Neural cell (in vitro differentiated cells): ENCODE results near the gene FUT8. TPM values are rescaled to one million over a fixed set of nuclear protein-coding genes. Genes with fewer than 3 reads are reported as not detected.

Experiments used
- H2AFZ ChIP-seq: fragments of 200-600, 300-800 bp; sonication (generic), shearing (Covaris generic); 2 replicates; pipeline ENCODE4 v1.6.0; 2014; ENCODE audit warnings: low read depth, mild to moderate bottlenecking, antibody characterized with exemption, low read length, moderate library complexity
- H3F3A ChIP-seq: fragments of 200-600 bp; shearing (Covaris generic); 2 replicates; pipeline ENCODE4 v1.6.1; 2016; ENCODE audit warnings: mild to moderate bottlenecking, moderate library complexity, mixed read lengths, antibody characterized with exemption, low read length; ENCODE audit not compliant: insufficient read depth, poor library complexity, severe bottlenecking
- H3K27ac ChIP-seq: fragments of 200-600, 300-800 bp; sonication (generic), shearing (Covaris generic); 2 replicates; pipeline ENCODE4 v1.5.1; 2014; ENCODE audit warnings: mild to moderate bottlenecking, low read length, moderate library complexity
- H3K27me3 ChIP-seq: fragments of 300-800, 200-600 bp; sonication (generic), shearing (Covaris generic); 2 replicates; pipeline ENCODE4 v1.6.0; 2014; ENCODE audit warnings: mild to moderate bottlenecking, low read depth, low read length, moderate library complexity; ENCODE audit not compliant: insufficient read depth
- H3K36me3 ChIP-seq: fragments of 300-800, 200-600 bp; sonication (generic), shearing (Covaris generic); 2 replicates; pipeline ENCODE4 v1.5.1; 2014; ENCODE audit warnings: mild to moderate bottlenecking, antibody characterized with exemption, low read length, moderate library complexity; ENCODE audit not compliant: insufficient read depth
- H3K4me2 ChIP-seq: fragments of 300-800, 200-600 bp; sonication (generic), shearing (Covaris generic); 2 replicates; pipeline ENCODE4 v1.6.0; 2014; ENCODE audit warnings: mild to moderate bottlenecking, low read length
- H3K4me3 ChIP-seq: fragments of 300-800, 200-600 bp; sonication (generic), shearing (Covaris generic); 2 replicates; pipeline ENCODE4 v1.5.1; 2014; ENCODE audit warnings: mild to moderate bottlenecking, low read length, moderate library complexity
- H3K79me2 ChIP-seq: fragments of 200-600 bp; shearing (Covaris generic); replicated peaks from 2 replicates; pipeline ENCODE4 v1.6.0; 2014; ENCODE audit warnings: mild to moderate bottlenecking, low read length, moderate library complexity; ENCODE audit not compliant: insufficient read depth
- H3K9ac ChIP-seq: fragments of 300-800, 200-600 bp; sonication (generic), shearing (Covaris generic); 2 replicates; pipeline ENCODE4 v1.6.1; 2016; ENCODE audit warnings: mild to moderate bottlenecking, low read length, mixed read lengths
- H3K9me2 ChIP-seq: fragments of 200-600 bp; shearing (Covaris generic); 2 replicates; pipeline ENCODE4 v1.6.1; 2016; ENCODE audit warnings: mild to moderate bottlenecking, low read length, mixed read lengths; ENCODE audit not compliant: insufficient read depth
- H3K9me3 ChIP-seq: fragments of 200-600, 300-800 bp; sonication (generic), shearing (Covaris generic); 2 replicates; pipeline ENCODE4 v1.6.1; 2016; ENCODE audit warnings: mild to moderate bottlenecking, mixed run types, low read length, moderate library complexity, mixed read lengths
- H4K20me1 ChIP-seq: fragments of 200-600 bp; shearing (Covaris generic); 2 replicates; pipeline ENCODE4 v1.6.1; 2016; ENCODE audit warnings: mild to moderate bottlenecking, mixed run types; ENCODE audit not compliant: insufficient read depth
- CTCF ChIP-seq: fragments of 450-650 bp; IDR thresholded peaks from 2 replicates; pipeline ENCODE4 v1.5.1; 2014; ENCODE audit warnings: antibody characterized with exemption, mild to moderate bottlenecking, moderate library complexity; ENCODE audit not compliant: poor library complexity, severe bottlenecking
- EP300 ChIP-seq: fragments of 450-650 bp; conservative IDR thresholded peaks from 2 replicates; pipeline ENCODE4 v1.6.1; 2014; ENCODE audit warnings: antibody characterized with exemption, mild to moderate bottlenecking, moderate library complexity; ENCODE audit not compliant: poor library complexity, severe bottlenecking
- EZH2 ChIP-seq: fragments of 200-600, 300-800 bp; shearing (Covaris generic), sonication (generic); IDR thresholded peaks from 2 replicates; pipeline ENCODE4 v1.6.1; 2014; ENCODE audit warnings: antibody characterized with exemption, low read length, borderline replicate concordance, mild to moderate bottlenecking; ENCODE audit not compliant: insufficient read depth, poor library complexity, severe bottlenecking
- MXI1 ChIP-seq: fragments of 450-650 bp; conservative IDR thresholded peaks from 2 replicates; pipeline ENCODE4 v1.6.1; 2014; ENCODE audit warnings: antibody characterized with exemption, mild to moderate bottlenecking; ENCODE audit not compliant: poor library complexity, severe bottlenecking
- POLR2AphosphoS5 ChIP-seq: IDR thresholded peaks from 2 replicates; pipeline ENCODE4 v1.6.1; 2012
- SMC3 ChIP-seq: fragments of 450-650 bp; conservative IDR thresholded peaks from 2 replicates; pipeline ENCODE4 v1.6.1; 2014; ENCODE audit warnings: antibody characterized with exemption, mild to moderate bottlenecking, moderate library complexity; ENCODE audit not compliant: poor library complexity
- TAF1 ChIP-seq: IDR thresholded peaks from 2 replicates; pipeline ENCODE4 v1.6.1; 2012; ENCODE audit warnings: low read depth
- polyA plus RNA-seq: library from polyadenylated mRNA; depleted of rRNA; stranded (reverse); fragments of >200 nt; gene quantifications from 2 replicates; pipeline ENCODE4 v1.2.3, GENCODE V29; 2014
- TF ChIP-seq, protein P1 (sequence below): IDR thresholded peaks from 2 replicates; pipeline ENCODE4 v1.6.1; 2012; ENCODE audit warnings: borderline replicate concordance

Gene FUT8
- polyA plus RNA-seq, 1 donor from 2014 or later: 72.8 TPM

DNA sequence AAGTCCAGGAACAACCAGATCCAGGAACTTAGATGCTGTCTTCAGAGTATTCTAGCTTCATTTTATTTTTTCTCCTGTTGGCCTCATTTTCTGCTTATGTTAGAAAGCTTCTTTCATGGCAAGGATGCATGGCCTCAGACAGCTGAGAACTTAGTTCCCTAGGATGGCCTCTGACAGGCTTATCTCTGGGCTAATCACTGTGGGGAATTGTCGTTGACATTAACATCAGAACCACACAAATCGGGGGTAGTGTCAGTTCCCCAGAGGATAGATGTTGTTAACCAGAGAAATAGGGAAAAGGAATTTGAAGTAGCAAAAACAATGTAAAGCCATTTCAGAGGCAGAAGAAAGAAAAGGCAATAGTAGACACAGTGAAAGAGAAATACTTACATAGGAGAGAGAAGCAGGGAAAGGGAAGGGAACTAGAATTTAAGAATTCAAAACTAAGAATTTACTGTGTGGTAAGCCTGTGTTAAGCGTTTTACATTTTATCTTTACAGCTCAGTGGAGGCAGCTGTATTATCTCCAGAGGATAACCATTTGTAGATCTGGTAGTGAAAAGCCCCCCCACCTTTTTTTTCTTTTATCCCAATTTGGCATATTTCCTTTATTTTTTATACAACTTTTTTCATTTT is 21.8 kb downstream of the FUT8 start:
- Histone ChIP-seq H3K4me3 (peak overlapping the region; percentile 8), H3K36me3 (no peaks in the 10 kb centered on the region), H3F3A (no peaks in the 10 kb centered on the region), H3K79me2 (peaks cover 25% of the 10 kb centered on the region), H3K9me2 (no peaks in the 10 kb centered on the region), H3K9ac (no peak overlapping the region), H4K20me1 (no peaks in the 10 kb centered on the region), H2AFZ (no peak overlapping the region), H3K27me3 (no peaks in the 10 kb centered on the region), H3K4me2 (no peak overlapping the region), H3K9me3 (no peaks in the 10 kb centered on the region), H3K27ac (no peak overlapping the region)
- TF ChIP-seq MXI1 (no peak), SMC3 (no peak), TAF1 (no peak), POLR2AphosphoS5 (no peak), EP300 (no peak), EZH2 (no peak), CTCF (no peak)
- TF ChIP-seq, protein P1, sequence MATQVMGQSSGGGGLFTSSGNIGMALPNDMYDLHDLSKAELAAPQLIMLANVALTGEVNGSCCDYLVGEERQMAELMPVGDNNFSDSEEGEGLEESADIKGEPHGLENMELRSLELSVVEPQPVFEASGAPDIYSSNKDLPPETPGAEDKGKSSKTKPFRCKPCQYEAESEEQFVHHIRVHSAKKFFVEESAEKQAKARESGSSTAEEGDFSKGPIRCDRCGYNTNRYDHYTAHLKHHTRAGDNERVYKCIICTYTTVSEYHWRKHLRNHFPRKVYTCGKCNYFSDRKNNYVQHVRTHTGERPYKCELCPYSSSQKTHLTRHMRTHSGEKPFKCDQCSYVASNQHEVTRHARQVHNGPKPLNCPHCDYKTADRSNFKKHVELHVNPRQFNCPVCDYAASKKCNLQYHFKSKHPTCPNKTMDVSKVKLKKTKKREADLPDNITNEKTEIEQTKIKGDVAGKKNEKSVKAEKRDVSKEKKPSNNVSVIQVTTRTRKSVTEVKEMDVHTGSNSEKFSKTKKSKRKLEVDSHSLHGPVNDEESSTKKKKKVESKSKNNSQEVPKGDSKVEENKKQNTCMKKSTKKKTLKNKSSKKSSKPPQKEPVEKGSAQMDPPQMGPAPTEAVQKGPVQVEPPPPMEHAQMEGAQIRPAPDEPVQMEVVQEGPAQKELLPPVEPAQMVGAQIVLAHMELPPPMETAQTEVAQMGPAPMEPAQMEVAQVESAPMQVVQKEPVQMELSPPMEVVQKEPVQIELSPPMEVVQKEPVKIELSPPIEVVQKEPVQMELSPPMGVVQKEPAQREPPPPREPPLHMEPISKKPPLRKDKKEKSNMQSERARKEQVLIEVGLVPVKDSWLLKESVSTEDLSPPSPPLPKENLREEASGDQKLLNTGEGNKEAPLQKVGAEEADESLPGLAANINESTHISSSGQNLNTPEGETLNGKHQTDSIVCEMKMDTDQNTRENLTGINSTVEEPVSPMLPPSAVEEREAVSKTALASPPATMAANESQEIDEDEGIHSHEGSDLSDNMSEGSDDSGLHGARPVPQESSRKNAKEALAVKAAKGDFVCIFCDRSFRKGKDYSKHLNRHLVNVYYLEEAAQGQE: no peak

GRCh38 chr14:65438266-65438933 is 25.9 kb downstream of the FUT8 start:
- TF ChIP-seq, protein P1: no peak
- TF ChIP-seq TAF1 (no peak), SMC3 (no peak)
- Histone ChIP-seq H4K20me1 (no peaks in the 10 kb centered on the region), H3K4me3 (no peak overlapping the region), H3F3A (no peaks in the 10 kb centered on the region), H3K9me3 (no peaks in the 10 kb centered on the region), H2AFZ (no peak overlapping the region), H3K27me3 (no peaks in the 10 kb centered on the region), H3K9ac (no peak overlapping the region), H3K36me3 (no peaks in the 10 kb centered on the region), H3K79me2 (peaks cover 28% of the 10 kb centered on the region), H3K27ac (no peak overlapping the region), H3K9me2 (no peaks in the 10 kb centered on the region), H3K4me2 (no peak overlapping the region)
